KMS-11 (cell line): Measurements from ENCODE around the gene SUGP2.
A peak's percentile ranks its signal among the peaks of the same experiment; 100 is the strongest.

Source experiments
- H2AFZ ChIP-seq: fragments of 200-600 bp; sonication (generic); 2 replicates; pipeline ENCODE4 v1.6.1; 2016; ENCODE audit warnings: antibody characterized with exemption, mixed run types, low read depth
- H3K27ac ChIP-seq: fragments of 200-600 bp; sonication (generic); 2 replicates; pipeline ENCODE4 v1.6.1; 2016; ENCODE audit warnings: mild to moderate bottlenecking, mixed run types
- H3K27me3 ChIP-seq: fragments of 200-600 bp; sonication (generic); 2 replicates; pipeline ENCODE4 v1.6.1; 2017; ENCODE audit warnings: mild to moderate bottlenecking, low read depth, mixed run types, moderate library complexity; ENCODE audit not compliant: insufficient read depth
- H3K36me3 ChIP-seq: fragments of 200-600 bp; sonication (generic); 2 replicates; pipeline ENCODE4 v1.6.1; 2017; ENCODE audit warnings: mild to moderate bottlenecking, mixed run types; ENCODE audit not compliant: insufficient read depth
- H3K4me1 ChIP-seq: fragments of 200-600 bp; sonication (generic); 2 replicates; pipeline ENCODE4 v1.6.1; 2016; ENCODE audit warnings: mild to moderate bottlenecking, low read depth, mixed run types; ENCODE audit not compliant: poor library complexity, severe bottlenecking
- H3K4me2 ChIP-seq: fragments of 200-600 bp; sonication (generic); 2 replicates; pipeline ENCODE4 v1.7.0; 2016; ENCODE audit warnings: mild to moderate bottlenecking, mixed run types
- H3K4me3 ChIP-seq: fragments of 200-600 bp; sonication (generic); IDR thresholded peaks from 2 replicates; pipeline ENCODE4 v1.6.1; 2017; ENCODE audit warnings: low read depth, low read length, mixed read lengths; ENCODE audit not compliant: insufficient read depth
- H3K79me2 ChIP-seq: fragments of 200-600 bp; sonication (generic); 2 replicates; pipeline ENCODE4 v1.6.1; 2016; ENCODE audit warnings: low read depth, mixed run types; ENCODE audit not compliant: insufficient read depth
- H3K9ac ChIP-seq: fragments of 200-600 bp; sonication (generic); 2 replicates; pipeline ENCODE4 v1.6.1; 2016; ENCODE audit warnings: mild to moderate bottlenecking, mixed run types
- H4K20me1 ChIP-seq: fragments of 200-600 bp; sonication (generic); 2 replicates; pipeline ENCODE4 v1.6.1; 2016; ENCODE audit warnings: mild to moderate bottlenecking, mixed run types; ENCODE audit not compliant: insufficient read depth
- TF ChIP-seq, protein P1 (sequence below): fragments of 200-600 bp; sonication (generic); conservative IDR thresholded peaks from 2 replicates; pipeline ENCODE4 v1.6.1; 2017; ENCODE audit warnings: low read depth, mild to moderate bottlenecking, antibody characterized with exemption, low read length, moderate library complexity, mixed read lengths

Gene SUGP2

DNA sequence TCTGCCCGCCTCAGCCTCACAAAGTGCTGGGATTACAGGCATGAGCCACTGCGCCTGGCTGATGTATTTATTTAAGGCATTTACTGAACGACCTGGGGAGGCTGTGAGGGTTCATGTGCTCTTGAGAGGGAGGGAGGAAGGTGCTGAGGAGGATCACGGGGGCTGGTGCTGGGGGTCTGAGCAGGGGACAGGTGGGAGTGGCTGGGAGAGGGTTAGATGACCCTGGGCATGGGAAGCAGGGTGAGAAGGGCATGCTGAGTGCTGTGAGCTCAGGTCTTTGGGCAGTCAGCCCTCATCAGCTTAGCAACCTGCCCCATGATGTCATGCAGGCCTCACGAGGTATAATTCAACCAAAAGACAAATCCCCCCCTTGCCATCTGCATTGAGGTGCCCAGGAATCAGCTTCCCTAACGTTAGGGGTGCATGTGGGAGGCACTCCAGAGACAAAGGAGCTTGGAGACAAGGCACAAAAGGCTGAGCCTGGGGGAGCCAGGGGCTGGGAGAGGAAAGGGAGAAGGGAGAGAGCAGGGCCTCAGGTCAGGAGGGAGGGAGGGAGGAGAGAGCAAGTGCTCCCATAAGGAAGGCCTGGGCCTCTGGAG, 36.4 kb downstream of the SUGP2 start:
- no peaks in the 10 kb centered on the region for H3K79me2 ChIP-seq
- no peaks in the 10 kb centered on the region for H3K27me3 ChIP-seq
- H3K27ac ChIP-seq = no peak overlapping the region
- TF ChIP-seq, protein P1, sequence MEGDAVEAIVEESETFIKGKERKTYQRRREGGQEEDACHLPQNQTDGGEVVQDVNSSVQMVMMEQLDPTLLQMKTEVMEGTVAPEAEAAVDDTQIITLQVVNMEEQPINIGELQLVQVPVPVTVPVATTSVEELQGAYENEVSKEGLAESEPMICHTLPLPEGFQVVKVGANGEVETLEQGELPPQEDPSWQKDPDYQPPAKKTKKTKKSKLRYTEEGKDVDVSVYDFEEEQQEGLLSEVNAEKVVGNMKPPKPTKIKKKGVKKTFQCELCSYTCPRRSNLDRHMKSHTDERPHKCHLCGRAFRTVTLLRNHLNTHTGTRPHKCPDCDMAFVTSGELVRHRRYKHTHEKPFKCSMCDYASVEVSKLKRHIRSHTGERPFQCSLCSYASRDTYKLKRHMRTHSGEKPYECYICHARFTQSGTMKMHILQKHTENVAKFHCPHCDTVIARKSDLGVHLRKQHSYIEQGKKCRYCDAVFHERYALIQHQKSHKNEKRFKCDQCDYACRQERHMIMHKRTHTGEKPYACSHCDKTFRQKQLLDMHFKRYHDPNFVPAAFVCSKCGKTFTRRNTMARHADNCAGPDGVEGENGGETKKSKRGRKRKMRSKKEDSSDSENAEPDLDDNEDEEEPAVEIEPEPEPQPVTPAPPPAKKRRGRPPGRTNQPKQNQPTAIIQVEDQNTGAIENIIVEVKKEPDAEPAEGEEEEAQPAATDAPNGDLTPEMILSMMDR = no peak
- H3K4me2 ChIP-seq = no peak overlapping the region
- peaks cover 3% of the 10 kb centered on the region; the same call in 1 of the 2 replicates for H3K36me3 ChIP-seq
- H3K4me3 ChIP-seq = no peak overlapping the region
- no peak overlapping the region for H3K9ac ChIP-seq
- no peaks in the 10 kb centered on the region for H4K20me1 ChIP-seq
- peaks cover 18% of the 10 kb centered on the region for H3K4me1 ChIP-seq
- H2AFZ ChIP-seq = no peak overlapping the region

DNA sequence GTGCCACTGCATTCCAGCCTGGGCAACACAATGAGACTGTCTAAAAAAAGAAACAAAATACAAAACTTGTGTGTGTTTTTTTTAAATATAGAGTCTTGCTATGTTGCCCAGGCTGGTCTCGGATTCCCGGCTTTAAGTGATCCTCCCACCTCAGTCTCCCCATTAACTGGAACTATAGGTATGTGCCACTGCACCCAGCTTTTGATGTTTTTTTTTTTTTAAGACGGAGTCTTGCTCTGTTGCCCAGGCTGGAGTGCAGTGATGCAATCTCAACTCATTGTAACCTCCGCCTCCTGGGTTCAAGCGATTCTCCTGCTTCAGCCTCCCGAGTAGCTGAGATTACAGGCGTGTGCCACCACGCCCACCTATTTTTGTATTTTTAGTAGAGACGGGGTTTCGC, 37.0 kb downstream of the SUGP2 start:
- Histone ChIP-seq H3K27ac (no peak overlapping the region), H3K36me3 (no peaks in the 10 kb centered on the region; the same call in 1 of the 2 replicates)

DNA sequence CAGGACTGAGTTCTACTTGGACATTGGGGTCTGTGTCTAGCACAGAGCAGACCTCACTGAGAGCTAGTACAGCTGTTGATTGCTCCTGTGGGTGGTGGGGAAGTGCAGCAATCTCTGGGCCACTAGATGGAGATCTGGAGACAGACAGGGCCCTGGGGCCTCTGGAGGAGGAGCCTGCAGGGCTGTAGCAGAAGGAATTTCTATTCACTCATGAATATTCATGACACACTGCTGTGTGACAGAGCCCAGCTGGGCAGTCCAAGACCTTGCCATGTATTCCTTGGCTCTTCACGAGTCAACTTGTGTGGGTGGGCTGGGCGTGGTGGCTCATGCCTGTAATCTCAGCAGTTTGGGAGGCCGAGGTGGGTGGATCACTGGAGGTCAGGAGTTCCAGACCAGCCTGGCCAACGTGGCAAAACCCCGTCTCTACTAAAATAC, 37.5 kb downstream of the SUGP2 start:
- H3K79me2 ChIP-seq = no peaks in the 10 kb centered on the region
- H4K20me1 ChIP-seq = no peaks in the 10 kb centered on the region
- H3K4me2 ChIP-seq = no peak overlapping the region
- no peaks in the 10 kb centered on the region for H3K27me3 ChIP-seq
- TF ChIP-seq, protein P1 = peak; percentile 50
- peaks cover 18% of the 10 kb centered on the region for H3K4me1 ChIP-seq
- no peaks in the 10 kb centered on the region; the same call in 1 of the 2 replicates for H3K36me3 ChIP-seq
- H2AFZ ChIP-seq = no peak overlapping the region
- H3K4me3 ChIP-seq = no peak overlapping the region
- H3K27ac ChIP-seq = no peak overlapping the region
- no peak overlapping the region for H3K9ac ChIP-seq

More for the DNA sequence above, 37.0 kb downstream of the SUGP2 start:
- H2AFZ ChIP-seq = no peak overlapping the region
- peaks cover 18% of the 10 kb centered on the region for H3K4me1 ChIP-seq
- no peak overlapping the region for H3K4me3 ChIP-seq
- no peaks in the 10 kb centered on the region for H3K79me2 ChIP-seq
- no peaks in the 10 kb centered on the region for H4K20me1 ChIP-seq
- no peak overlapping the region for H3K9ac ChIP-seq
- no peak overlapping the region for H3K4me2 ChIP-seq
- no peaks in the 10 kb centered on the region for H3K27me3 ChIP-seq
- TF ChIP-seq, protein P1 = no peak

DNA sequence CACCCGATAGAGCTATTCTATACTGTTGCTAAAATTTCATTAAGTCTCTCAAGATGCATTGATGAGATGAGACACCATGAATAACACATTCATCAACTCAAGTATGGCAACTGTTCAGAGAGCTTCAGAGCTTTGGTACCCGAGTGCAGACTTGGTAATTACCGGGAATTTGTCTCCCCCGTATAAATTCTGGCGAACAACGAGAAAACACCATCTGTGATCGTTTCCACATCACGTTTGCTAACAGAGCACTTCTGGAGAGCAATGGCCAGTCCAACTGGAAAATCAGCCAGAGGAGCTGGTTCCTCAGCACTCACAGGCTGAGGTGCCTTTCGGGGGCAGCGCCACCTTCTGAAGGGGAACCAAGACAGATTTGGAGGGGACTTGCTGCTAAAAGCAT, 40.2 kb downstream of the SUGP2 start:
- no peak overlapping the region for H3K27ac ChIP-seq
- H3K4me1 ChIP-seq = no peaks in the 10 kb centered on the region
- no peaks in the 10 kb centered on the region; the same call in 1 of the 2 replicates for H3K36me3 ChIP-seq
- H3K9ac ChIP-seq = no peak overlapping the region
- H3K27me3 ChIP-seq = no peaks in the 10 kb centered on the region
- no peak overlapping the region for H2AFZ ChIP-seq
- H3K4me2 ChIP-seq = no peak overlapping the region
- TF ChIP-seq, protein P1 = no peak
- H3K79me2 ChIP-seq = no peaks in the 10 kb centered on the region
- no peaks in the 10 kb centered on the region for H4K20me1 ChIP-seq
- no peak overlapping the region for H3K4me3 ChIP-seq
